DOHH2 (cell line): ENCODE results near the gene POLE3.

Experiments used
- CTCF ChIP-seq: fragments of 200-600 bp; sonication (generic); IDR thresholded peaks from one replicate; pipeline ENCODE4 v1.5.1; 2014; ENCODE audit warnings: antibody characterized with exemption, mild to moderate bottlenecking, low read depth, low read length; ENCODE audit not compliant: poor library complexity, severe bottlenecking
- EZH2phosphoT487 ChIP-seq: fragments of 200-600 bp; sonication (generic); IDR thresholded peaks from 2 replicates; pipeline ENCODE4 v1.6.1; 2017; ENCODE audit warnings: borderline replicate concordance, mild to moderate bottlenecking, antibody characterized with exemption, low read length, moderate library complexity, mixed read lengths

- no peak for TF ChIP-seq CTCF
- no peak for TF ChIP-seq EZH2phosphoT487
Measured at GRCh38 chr9:113416149-113416721, 5.8 kb upstream of the POLE3 start.
